Measurements from ENCODE around the gene GTPBP1. TPM values are rescaled to one million over a fixed set of nuclear protein-coding genes. Genes with fewer than 3 reads are reported as not detected.
A peak's percentile ranks its signal among the peaks of the same experiment; 100 is the strongest.

Gene GTPBP1
- total RNA-seq, 4 donors from 2014 or later: 35.7 to 62.5 (median 50.6) TPM

DNA sequence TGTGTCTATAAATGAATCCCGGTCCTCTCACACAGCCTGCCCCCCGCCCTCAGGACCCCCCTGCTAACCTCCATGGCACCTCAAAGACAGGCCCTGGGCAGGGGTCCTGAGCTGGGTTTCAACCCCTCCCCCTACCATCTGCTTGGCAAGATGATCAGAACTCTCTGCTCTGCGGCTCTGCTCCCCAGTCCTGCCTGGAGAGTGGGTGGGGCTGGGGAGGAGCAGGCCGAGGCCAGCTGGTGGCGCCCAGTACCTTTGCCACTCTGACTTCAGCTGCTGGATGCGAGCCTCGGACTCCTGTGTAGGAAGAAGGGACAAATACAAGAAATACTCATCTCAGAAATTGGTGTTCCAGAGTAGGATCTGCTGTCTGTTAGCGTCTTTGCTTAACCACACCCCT lies 35.0 kb downstream of the GTPBP1 start:
- Histone ChIP-seq H3K27me3 (no peaks in the 10 kb centered on the region), H3K4me3 (no peak overlapping the region), H3K9me3 (no peaks in the 10 kb centered on the region), H3K4me1 (peaks cover 0 to 7% (median 5%) of the 10 kb centered on the region in 4 donors), H3K36me3 (peaks cover 100% of the 10 kb centered on the region in 4 donors), H3K27ac (replicated peaks in 1 of 4) (peak overlapping the region in 2 of 4 donors; percentile 5 to 27)
- TF ChIP-seq EP300 (IDR thresholded peaks at IDR 0.05) (no peak), POLR2A (IDR thresholded peaks at IDR 0.05; ENCODE audit: low read depth) (no peak), POLR2AphosphoS5 (IDR thresholded peaks at IDR 0.05) (no peak)
- TF ChIP-seq, protein P1, sequence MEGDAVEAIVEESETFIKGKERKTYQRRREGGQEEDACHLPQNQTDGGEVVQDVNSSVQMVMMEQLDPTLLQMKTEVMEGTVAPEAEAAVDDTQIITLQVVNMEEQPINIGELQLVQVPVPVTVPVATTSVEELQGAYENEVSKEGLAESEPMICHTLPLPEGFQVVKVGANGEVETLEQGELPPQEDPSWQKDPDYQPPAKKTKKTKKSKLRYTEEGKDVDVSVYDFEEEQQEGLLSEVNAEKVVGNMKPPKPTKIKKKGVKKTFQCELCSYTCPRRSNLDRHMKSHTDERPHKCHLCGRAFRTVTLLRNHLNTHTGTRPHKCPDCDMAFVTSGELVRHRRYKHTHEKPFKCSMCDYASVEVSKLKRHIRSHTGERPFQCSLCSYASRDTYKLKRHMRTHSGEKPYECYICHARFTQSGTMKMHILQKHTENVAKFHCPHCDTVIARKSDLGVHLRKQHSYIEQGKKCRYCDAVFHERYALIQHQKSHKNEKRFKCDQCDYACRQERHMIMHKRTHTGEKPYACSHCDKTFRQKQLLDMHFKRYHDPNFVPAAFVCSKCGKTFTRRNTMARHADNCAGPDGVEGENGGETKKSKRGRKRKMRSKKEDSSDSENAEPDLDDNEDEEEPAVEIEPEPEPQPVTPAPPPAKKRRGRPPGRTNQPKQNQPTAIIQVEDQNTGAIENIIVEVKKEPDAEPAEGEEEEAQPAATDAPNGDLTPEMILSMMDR (IDR thresholded peaks at IDR 0.05): no peak
- 100% methylated on average over 1 of the region's 8 CpGs for WGBS
- intact Hi-C loops (cut with DNase I): no loop called here
- DNase-seq (ENCODE audit: extremely low spot score): no peak

DNA sequence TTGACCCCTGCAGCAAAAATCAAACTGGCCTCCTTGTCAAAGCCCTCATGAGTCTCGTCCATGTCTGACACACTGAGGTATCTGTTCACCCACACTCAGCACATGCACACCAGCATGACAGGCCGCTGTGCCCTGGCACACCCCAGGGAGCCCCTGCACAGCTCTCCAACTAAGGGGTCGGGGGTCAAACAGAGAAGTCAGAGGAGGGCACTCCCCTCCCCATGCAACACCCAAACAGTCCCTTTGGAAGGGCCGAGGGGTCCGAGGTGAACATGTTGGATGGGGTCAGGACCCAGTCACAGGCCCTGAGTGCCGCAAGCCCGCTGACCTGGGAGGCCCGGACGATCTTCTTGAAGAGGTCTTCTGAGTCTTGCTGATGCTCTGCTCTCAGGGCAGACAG lies 35.4 kb downstream of the GTPBP1 start:
- 84% methylated on average over 4 of the region's 9 CpGs for WGBS
- Histone ChIP-seq H3K4me3 (no peak overlapping the region), H3K36me3 (peaks cover 100% of the 10 kb centered on the region in 4 donors), H3K4me1 (peaks cover 0 to 2% (median 1%) of the 10 kb centered on the region in 4 donors), H3K27ac (replicated peaks in 1 of 4) (peak overlapping the region in 1 of 4 donors; percentile 27), H3K27me3 (no peaks in the 10 kb centered on the region), H3K9me3 (no peaks in the 10 kb centered on the region)
- DNase-seq (ENCODE audit: extremely low spot score): no peak
- intact Hi-C loops (cut with DNase I): no loop called here
- TF ChIP-seq, protein P1 (IDR thresholded peaks at IDR 0.05): no peak
- TF ChIP-seq POLR2AphosphoS5 (IDR thresholded peaks at IDR 0.05) (no peak), EP300 (IDR thresholded peaks at IDR 0.05) (no peak), POLR2A (IDR thresholded peaks at IDR 0.05; ENCODE audit: low read depth) (no peak)

GRCh38 chr22:38741576-38741975 lies 35.8 kb downstream of the GTPBP1 start:
- intact Hi-C loops (cut with DNase I): no loop called here
- Histone ChIP-seq H3K36me3 (peaks cover 100% of the 10 kb centered on the region in 4 donors), H3K27me3 (no peaks in the 10 kb centered on the region), H3K4me3 (no peak overlapping the region), H3K4me1 (no peaks in the 10 kb centered on the region), H3K27ac (replicated peaks in 1 of 4) (no peak overlapping the region), H3K9me3 (no peaks in the 10 kb centered on the region)
- TF ChIP-seq, protein P1 (IDR thresholded peaks at IDR 0.05): no peak
- TF ChIP-seq POLR2AphosphoS5 (IDR thresholded peaks at IDR 0.05) (no peak), EP300 (IDR thresholded peaks at IDR 0.05) (no peak), POLR2A (IDR thresholded peaks at IDR 0.05; ENCODE audit: low read depth) (no peak)
- no peak for DNase-seq (ENCODE audit: extremely low spot score)
- WGBS: 90% methylated on average over 6 of the region's 10 CpGs

GRCh38 chr22:38742176-38742942 lies 36.6 kb downstream of the GTPBP1 start:
- no peak for DNase-seq (ENCODE audit: extremely low spot score)
- no peak overlapping the region for H3K27ac ChIP-seq (replicated peaks in 1 of 4)
- H3K27me3 ChIP-seq: no peaks in the 10 kb centered on the region
- peaks cover 0 to under 1% (median 0%) of the 10 kb centered on the region in 4 donors for H3K4me1 ChIP-seq
- H3K36me3 ChIP-seq: peaks cover 100% of the 10 kb centered on the region in 4 donors
- H3K4me3 ChIP-seq: no peak overlapping the region
- intact Hi-C loops (cut with DNase I): no loop called here
- no peaks in the 10 kb centered on the region for H3K9me3 ChIP-seq
- 91% methylated on average over 24 of the region's 25 CpGs for WGBS
- TF ChIP-seq POLR2A (IDR thresholded peaks at IDR 0.05; ENCODE audit: low read depth) (no peak), EP300 (IDR thresholded peaks at IDR 0.05) (no peak), POLR2AphosphoS5 (IDR thresholded peaks at IDR 0.05) (no peak)
- TF ChIP-seq, protein P1 (IDR thresholded peaks at IDR 0.05): no peak

Data from esophagus muscularis mucosa (tissue), 4 donors.